Transverse colon (tissue), 4 donors: ENCODE results near the gene ZMAT5. TPM values are rescaled to one million over a fixed set of nuclear protein-coding genes. Genes with fewer than 3 reads are reported as not detected.

Source experiments
- DNase-seq: peaks from one replicate; pipeline ENCODE4 v3.0.0-alpha.2; 2019
- H3K27ac ChIP-seq, 4 donors: fragments of 200-600 bp; sonication (generic); 2 replicates each; pipeline ENCODE4 v1.5.1; 2016 to 2018; ENCODE audit warnings: inconsistent platforms in 4 of 4
- H3K27me3 ChIP-seq: fragments of 200-600 bp; sonication (generic); 2 replicates; pipeline ENCODE4 v1.5.1; 2017; ENCODE audit warnings: inconsistent platforms
- H3K36me3 ChIP-seq, 4 donors: fragments of 200-600 bp; sonication (generic); 2 replicates each; pipeline ENCODE4 v1.5.1; 2017 to 2019; ENCODE audit warnings: inconsistent platforms in 4 of 4
- H3K4me1 ChIP-seq, 4 donors: fragments of 200-600 bp; sonication (generic); 2 replicates each; pipeline ENCODE4 v1.5.1; 2017 to 2020; ENCODE audit warnings: inconsistent platforms in 4 of 4
- H3K4me3 ChIP-seq, 4 donors: fragments of 200-600 bp; sonication (generic); 1 replicate in 1 of 4; 2 replicates in 3 of 4; pipeline versions ENCODE4 v1.5.1 to v1.6.1; 2017 to 2019; ENCODE audit warnings: inconsistent platforms in 4 of 4
- H3K9me3 ChIP-seq, 2 donors: fragments of 200-600 bp; sonication (generic); 2 replicates each; pipeline ENCODE4 v1.5.1; 2017 to 2019; ENCODE audit warnings: inconsistent platforms in 2 of 2
- EP300 ChIP-seq: sonication (generic); formaldehyde crosslinking; IDR thresholded peaks from one replicate; pipeline ENCODE4 v1.6.1; 2017; ENCODE audit warnings: antibody characterized with exemption, low read depth
- POLR2A ChIP-seq: fragments of 450-650 bp; IDR thresholded peaks from one replicate; pipeline ENCODE4 v1.6.1; 2016; ENCODE audit warnings: antibody characterized with exemption, mild to moderate bottlenecking, moderate library complexity
- POLR2AphosphoS5 ChIP-seq, 3 donors: sonication (generic); formaldehyde crosslinking; IDR thresholded peaks; one replicate each; pipeline ENCODE4 v1.6.1; 2016; ENCODE audit warnings: antibody characterized with exemption in 3 of 3
- WGBS, 2 donors: methylation state at CpG; one replicate each; pipeline ENCODE4 v1.1.5; 2018; ENCODE audit warnings: low coverage in 1 of 2; 5-methylcytosine and 5-hydroxymethylcytosine counted together
- in situ Hi-C, 4 donors: fragments of 200-750 bp; cut with MboI; loops; one replicate each; pipeline versions ENCODE4 v1.15.0 to v1.15.1; 2017; ENCODE audit warnings: low sequenced_read_pairs in 3 of 4, low pct_ligation_motif_present in 1 of 4, low pct_unique_long_range_greater_than_20kb in 1 of 4
- intact Hi-C: fragments of 100-400 bp; cut with DNase I; formaldehyde crosslinking; loops from one replicate; pipeline ENCODE4 v1.15.1; 2023; ENCODE audit warnings: low total_unique reads
- small RNA-seq, 4 donors: library from RNA; depleted of rRNA; stranded (forward); fragments of <200 nt; gene quantifications; one replicate each; pipeline ENCODE3, GENCODE V24; 2016
- total RNA-seq, 4 donors: library from RNA; depleted of rRNA; stranded (reverse); fragments of >200 nt; gene quantifications; one replicate each; pipeline ENCODE4 v1.1.0, GENCODE V29; 2016
- TF ChIP-seq, protein P1 (sequence below), 5 experiments: fragments of 200-600 bp in 3 of 5; fragments of 450-650 bp in 2 of 5; sonication (generic) in 3 of 5; IDR thresholded peaks; 1 replicate in 2 of 5; 2 replicates in 3 of 5; pipeline ENCODE4 v1.5.1; 2016 to 2017; ENCODE audit warnings: antibody characterized with exemption in 5 of 5, inconsistent platforms in 3 of 5, mild to moderate bottlenecking in 2 of 5, moderate library complexity in 1 of 5

Gene ZMAT5
- total RNA-seq, 4 donors from 2014 or later, result 13.8 to 20.2 (median 19.1) TPM; not detected in 1

DNA sequence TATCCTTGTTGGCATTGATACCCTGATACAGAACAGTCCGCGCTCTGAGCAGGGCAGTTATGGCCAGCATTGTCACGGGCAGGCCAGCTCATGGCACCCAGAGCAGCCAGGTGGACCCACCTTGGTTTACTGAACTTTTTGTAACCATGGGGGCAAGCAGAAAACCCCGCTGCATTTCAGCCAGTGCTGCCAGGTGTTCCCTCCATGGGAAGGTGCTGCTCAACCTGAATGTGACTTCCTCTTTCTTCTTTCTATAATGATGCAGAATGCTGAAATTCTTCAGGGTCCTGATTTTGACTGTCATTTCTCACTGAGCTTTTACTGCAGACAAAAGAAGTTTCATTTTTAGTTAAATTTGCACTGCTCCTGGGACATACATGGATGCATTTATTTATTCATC lies 82.6 kb downstream of the ZMAT5 start:
- peaks cover 0 to 20% (median 4%) of the 10 kb centered on the region in 4 donors for H3K36me3 ChIP-seq
- TF ChIP-seq POLR2A (no peak), POLR2AphosphoS5 (IDR thresholded peaks at IDR 0.05) (no peak), EP300 (no peak)
- TF ChIP-seq, protein P1, sequence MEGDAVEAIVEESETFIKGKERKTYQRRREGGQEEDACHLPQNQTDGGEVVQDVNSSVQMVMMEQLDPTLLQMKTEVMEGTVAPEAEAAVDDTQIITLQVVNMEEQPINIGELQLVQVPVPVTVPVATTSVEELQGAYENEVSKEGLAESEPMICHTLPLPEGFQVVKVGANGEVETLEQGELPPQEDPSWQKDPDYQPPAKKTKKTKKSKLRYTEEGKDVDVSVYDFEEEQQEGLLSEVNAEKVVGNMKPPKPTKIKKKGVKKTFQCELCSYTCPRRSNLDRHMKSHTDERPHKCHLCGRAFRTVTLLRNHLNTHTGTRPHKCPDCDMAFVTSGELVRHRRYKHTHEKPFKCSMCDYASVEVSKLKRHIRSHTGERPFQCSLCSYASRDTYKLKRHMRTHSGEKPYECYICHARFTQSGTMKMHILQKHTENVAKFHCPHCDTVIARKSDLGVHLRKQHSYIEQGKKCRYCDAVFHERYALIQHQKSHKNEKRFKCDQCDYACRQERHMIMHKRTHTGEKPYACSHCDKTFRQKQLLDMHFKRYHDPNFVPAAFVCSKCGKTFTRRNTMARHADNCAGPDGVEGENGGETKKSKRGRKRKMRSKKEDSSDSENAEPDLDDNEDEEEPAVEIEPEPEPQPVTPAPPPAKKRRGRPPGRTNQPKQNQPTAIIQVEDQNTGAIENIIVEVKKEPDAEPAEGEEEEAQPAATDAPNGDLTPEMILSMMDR (IDR thresholded peaks at IDR 0.05), result no peak
- intact Hi-C loops (no loop called here), in situ Hi-C loops (no loop called here)
- no peak overlapping the region for H3K27ac ChIP-seq
- no peaks in the 10 kb centered on the region for H3K9me3 ChIP-seq
- no peaks in the 10 kb centered on the region for H3K27me3 ChIP-seq
- no peak overlapping the region for H3K4me3 ChIP-seq
- no peak for DNase-seq
- H3K4me1 ChIP-seq, result no peaks in the 10 kb centered on the region
- WGBS, 2 donors, result 100% methylated on average over 1 to 4 of the region's 4 CpGs

DNA sequence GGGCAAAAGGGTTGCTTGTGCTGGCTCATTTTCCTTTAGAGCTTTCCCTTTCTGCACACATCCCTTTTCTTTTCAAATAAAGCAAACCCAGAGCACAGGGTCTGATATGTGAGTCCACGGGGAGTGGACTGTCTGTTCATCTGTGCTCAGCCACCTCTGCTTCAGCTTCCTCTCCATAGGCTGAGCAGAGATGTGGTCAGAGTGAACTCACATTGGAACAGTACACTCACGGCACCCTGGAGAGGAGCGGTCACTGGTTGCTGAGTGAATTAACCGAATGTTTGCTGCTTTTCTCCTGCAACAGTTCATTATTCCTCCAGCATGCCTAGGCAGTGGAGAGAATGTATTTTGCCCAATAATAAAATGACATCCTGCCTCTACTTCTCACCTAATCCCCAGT lies 83.3 kb downstream of the ZMAT5 start:
- Histone ChIP-seq H3K36me3 (peaks cover 0 to 27% (median 4%) of the 10 kb centered on the region in 4 donors), H3K9me3 (no peaks in the 10 kb centered on the region), H3K4me3 (no peak overlapping the region), H3K4me1 (no peaks in the 10 kb centered on the region), H3K27ac (no peak overlapping the region), H3K27me3 (no peaks in the 10 kb centered on the region)
- 80 to 97% methylated on average over 1 to 4 of the region's 4 CpGs for WGBS, 2 donors
- in situ Hi-C loops, result no loop called here
- intact Hi-C loops, result no loop called here
- no peak for DNase-seq
- TF ChIP-seq POLR2A, result no peak
- TF ChIP-seq, protein P1 (IDR thresholded peaks at IDR 0.05), result no peak
- TF ChIP-seq POLR2AphosphoS5 (IDR thresholded peaks at IDR 0.05), result no peak
- no peak for TF ChIP-seq EP300

Small RNA genes within 50 kb of the gene (small RNA-seq; reads per million reads assigned to genes)
- gene AC004882.2 (0 reads per million in 4 donors), gene RF00019 (0 reads per million in 4 donors)

Other genes starting within 250 kb of the ZMAT5 start
- 10 to 100 TPM; 22.4 to 43.7 (median 27.0) TPM for gene THOC5, start 213.2 kb downstream of the ZMAT5 start, total RNA-seq
- 10 to 100 TPM in 3 of 4 donors, 1 to 10 TPM in 1; 9.0 to 39.2 (median 23.4) TPM for gene NIPSNAP1, start 185.9 kb downstream of the ZMAT5 start, total RNA-seq
- gene NF2, start 163.4 kb downstream of the ZMAT5 start, total RNA-seq, result 10 to 100 TPM; 14.6 to 60.1 (median 34.7) TPM
- not detected for gene CABP7, start 47.0 kb downstream of the ZMAT5 start, total RNA-seq
- 100 to 1,000 TPM in 1 of 4 donors, 10 to 100 TPM in 3; 22.4 to 139 (median 47.3) TPM for gene UQCR10, start 362 bp upstream of the ZMAT5 start, total RNA-seq
- 10 to 100 TPM; 46.8 to 69.4 (median 62.2) TPM for gene ASCC2, start 71.3 kb upstream of the ZMAT5 start, total RNA-seq
- gene MTMR3, start 116.2 kb upstream of the ZMAT5 start, total RNA-seq, result 10 to 100 TPM; 52.5 to 92.7 (median 70.2) TPM